Panc1 (cell line): ENCODE data around the gene MYT1. TPM values are rescaled to one million over a fixed set of nuclear protein-coding genes. Genes with fewer than 3 reads are reported as not detected.

ENCODE experiments used
- ATAC-seq: fragments of 200-7000 bp; cut with Tn5 transposase; 2 replicates; pipeline ENCODE4 v1.9.1; 2020; ENCODE audit warnings: mild to moderate bottlenecking, moderate library complexity
- BruUV-seq: library from RNA; stranded (reverse); fragments of 400-500 nt; replicated peaks from 2 replicates; lab custom pipeline; 2021; lab: Mats Ljungman, UMichigan
- CTCF ChIA-PET: fragments of 300-600 bp; sonication (Branson Sonifier 250); formaldehyde crosslinking; loops from one replicate; lab custom pipeline; 2022; ENCODE audit warnings: antibody characterized with exemption; lab: Charles Lee
- POLR2A ChIA-PET: fragments of 300-600 bp; sonication (Branson Sonifier 250); formaldehyde crosslinking; loops from one replicate; lab custom pipeline; 2022; ENCODE audit warnings: antibody characterized with exemption; lab: Charles Lee
- DNase-seq: peaks from one replicate; pipeline ENCODE4 v3.0.0-alpha.2; 2010; ENCODE audit warnings: low read depth, low spot score
- H3K27ac ChIP-seq: 2 replicates; pipeline ENCODE4 v1.5.1; 2011; ENCODE audit warnings: mild to moderate bottlenecking, low read length, inconsistent platforms
- H3K27me3 ChIP-seq: fragments of 200-500 bp; sonication (Bioruptor generic); 2 replicates; pipeline ENCODE4 v1.6.0; 2014; ENCODE audit warnings: low read length, inconsistent platforms; ENCODE audit not compliant: control insufficient read depth, insufficient read depth
- H3K36me3 ChIP-seq: fragments of 200-500 bp; sonication (Bioruptor generic); 2 replicates; pipeline ENCODE4 v1.5.1; 2014; ENCODE audit warnings: inconsistent platforms, mild to moderate bottlenecking, low read length, moderate library complexity; ENCODE audit not compliant: control insufficient read depth, insufficient read depth
- H3K4me1 ChIP-seq: 2 replicates; pipeline ENCODE4 v1.5.1; 2011; ENCODE audit warnings: inconsistent platforms, mild to moderate bottlenecking, low read length, moderate library complexity; ENCODE audit not compliant: control insufficient read depth, insufficient read depth
- H3K4me3 ChIP-seq, 2 experiments: 2 replicates each; pipeline ENCODE4 v1.5.1; 2011 to 2012; ENCODE audit warnings: low read depth in 2 of 2, low read length in 2 of 2, mild to moderate bottlenecking in 2 of 2, inconsistent platforms in 1 of 2, moderate library complexity in 1 of 2
- H3K9me3 ChIP-seq: fragments of 200-500 bp; sonication (Bioruptor generic); 2 replicates; pipeline ENCODE4 v1.5.1; 2014; ENCODE audit warnings: low read depth, mild to moderate bottlenecking, inconsistent platforms, low read length, moderate library complexity; ENCODE audit not compliant: control insufficient read depth, insufficient read depth
- CTCF ChIP-seq: fragments of 450-650 bp; IDR thresholded peaks from 2 replicates; pipeline ENCODE4 v1.5.1; 2017; ENCODE audit warnings: mild to moderate bottlenecking
- POLR2AphosphoS5 ChIP-seq: IDR thresholded peaks from 2 replicates; pipeline ENCODE4 v1.6.1; 2012; ENCODE audit warnings: mild to moderate bottlenecking, low read depth, low read length, moderate library complexity
- REST ChIP-seq, 2 experiments: IDR thresholded peaks; 2 replicates each; pipeline ENCODE4 v1.6.1; 2011 to 2012; ENCODE audit warnings: low read depth in 2 of 2, control low read depth in 1 of 2, low read length in 1 of 2, mild to moderate bottlenecking in 1 of 2, moderate library complexity in 1 of 2; ENCODE audit not compliant: insufficient read depth in 1 of 2
- SIN3A ChIP-seq: IDR thresholded peaks from 2 replicates; pipeline ENCODE4 v1.6.1; 2012; ENCODE audit warnings: low read depth, mild to moderate bottlenecking, low read length, moderate library complexity, borderline replicate concordance; ENCODE audit not compliant: insufficient read depth
- TCF7L2 ChIP-seq: IDR thresholded peaks from 2 replicates; pipeline ENCODE4 v1.6.1; 2011; ENCODE audit warnings: mild to moderate bottlenecking, low read depth, low read length, inconsistent platforms
- in situ Hi-C: cut with HindIII; loops from 2 replicates; pipeline ENCODE4 v1.10.0; 2016; ENCODE audit warnings: low sequenced_read_pairs, low pct_unique_long_range_greater_than_20kb
- intact Hi-C: fragments of 100-400 bp; cut with micrococcal nuclease; formaldehyde crosslinking; loops from one replicate; pipeline ENCODE4 v1.10.0; 2022; ENCODE audit not compliant: unreplicated experiment
- total RNA-seq: library from RNA; stranded (reverse); gene quantifications from one replicate; pipeline ENCODE4 v1.2.1, GENCODE V29; 2021; ENCODE audit not compliant: unreplicated experiment

The MYT1 gene
- total RNA-seq, 1 experiment from 2014 or later = 0.41 TPM

DNA sequence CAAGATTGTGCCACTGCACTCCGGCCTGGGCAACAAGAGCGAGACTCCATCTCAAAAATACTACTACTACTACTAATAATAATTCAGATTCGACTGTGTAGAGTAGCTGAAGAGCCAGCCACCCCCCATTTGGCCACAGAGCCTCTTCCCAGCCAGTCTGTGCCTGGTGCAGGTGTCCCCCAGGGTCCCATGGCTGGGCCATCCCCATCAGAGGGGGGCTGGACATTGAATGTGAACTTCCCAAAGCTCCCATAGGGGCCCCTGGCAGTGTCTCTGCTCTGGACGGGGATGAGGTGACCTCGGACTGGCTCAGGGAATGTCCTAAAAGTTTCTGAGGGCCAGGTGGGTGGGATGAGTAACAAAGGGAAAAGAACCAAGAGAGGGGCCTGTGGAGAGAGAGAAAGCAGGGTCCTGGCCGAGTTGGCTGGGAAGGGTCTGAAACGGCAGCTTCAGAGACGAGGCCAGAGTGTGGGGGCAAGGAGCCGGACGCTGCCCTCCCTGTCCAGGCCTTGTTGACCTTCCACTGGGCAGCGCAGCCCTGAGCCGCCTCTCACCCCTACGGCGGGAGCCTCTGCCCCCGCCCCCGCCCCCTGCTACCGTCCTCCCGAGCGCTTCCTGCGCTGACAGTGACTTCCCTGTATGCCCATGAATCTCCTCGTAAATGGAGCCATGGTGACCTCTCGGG lies 66.4 kb downstream of the MYT1 start:
- intact Hi-C loops = no loop called here
- DNase-seq = no peak
- CTCF ChIA-PET = no interaction called here

More for the DNA sequence above, 66.4 kb downstream of the MYT1 start:
- Histone ChIP-seq H3K27ac (no peak overlapping the region), H3K4me3 (no peak overlapping the region), H3K4me1 (0 out of 2 replicates have a peak, but pooled peaks cover 3% of the 10 kb centered on the region), H3K36me3 (no peaks in the 10 kb centered on the region), H3K27me3 (no peaks in the 10 kb centered on the region; the same call in 1 of the 2 replicates), H3K9me3 (no peaks in the 10 kb centered on the region)
- no peak for TF ChIP-seq SIN3A
- TF ChIP-seq CTCF = no peak
- TF ChIP-seq TCF7L2 = no peak
- TF ChIP-seq REST (IDR thresholded peaks at IDR 0.05; ENCODE audit: insufficient read depth in 1 of 2, low read depth in 2 of 2, low read length in 1 of 2) = no peak
- no peak for TF ChIP-seq POLR2AphosphoS5
- ATAC-seq = no peak
- POLR2A ChIA-PET = no interaction called here
- no TSS peak for BruUV-seq
- in situ Hi-C loops = no loop called here
